GM12873 (cell line): ENCODE data around the gene ZNF831.

ENCODE experiments used
- CTCF ChIP-seq: IDR thresholded peaks from 2 replicates; pipeline ENCODE4 v1.5.1; 2012; ENCODE audit warnings: low read depth, mild to moderate bottlenecking, moderate library complexity, low read length, control low read depth; ENCODE audit not compliant: insufficient read depth; ENCODE audit errors: missing control alignments

ZNF831 gene

GRCh38 chr20:59289994-59290393, 126.4 kb downstream of the ZNF831 start:
- no peak for TF ChIP-seq CTCF

- no peak for TF ChIP-seq CTCF
Measured at GRCh38 chr20:59291740-59292383, 128.2 kb downstream of the ZNF831 start.

GRCh38 chr20:59295531-59295930, 131.9 kb downstream of the ZNF831 start:
- TF ChIP-seq CTCF: no peak

GRCh38 chr20:59297686-59298085, 134.1 kb downstream of the ZNF831 start:
- no peak for TF ChIP-seq CTCF

GRCh38 chr20:59299945-59300332, 136.3 kb downstream of the ZNF831 start:
- TF ChIP-seq CTCF: no peak

GRCh38 chr20:59300333-59301081, 136.9 kb downstream of the ZNF831 start, which contains the start of gene EDN3:
Gene EDN3 (plus strand): TSS chr20:59300611. CDS start chr20:59300813, 202 bp downstream.
- no peak for TF ChIP-seq CTCF

- TF ChIP-seq CTCF: no peak
Measured at GRCh38 chr20:59301343-59302007, 137.9 kb downstream of the ZNF831 start.
